ENCODE results near the gene ZNF736.

DNA sequence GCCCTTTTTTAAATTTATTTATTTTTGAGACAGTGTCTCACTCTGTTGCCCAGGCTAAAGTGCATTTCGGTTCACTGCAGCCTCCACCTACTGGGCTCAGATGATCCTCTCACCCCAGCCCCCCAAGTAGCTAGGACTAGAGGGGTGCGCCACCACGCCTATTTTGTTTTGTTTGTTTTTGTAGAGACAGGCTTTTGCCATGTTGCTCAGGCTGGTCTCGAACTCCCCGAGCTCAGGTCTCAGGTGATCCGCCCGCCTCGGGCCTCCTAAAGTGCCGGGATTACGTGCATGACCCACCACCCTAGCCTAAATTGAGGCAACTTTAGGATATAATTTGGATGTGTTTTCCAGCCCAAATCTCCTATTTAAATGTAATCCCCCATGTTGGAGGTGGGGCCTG, 805 bp downstream of the ZNF736 start:
- TF ChIP-seq, protein P1, sequence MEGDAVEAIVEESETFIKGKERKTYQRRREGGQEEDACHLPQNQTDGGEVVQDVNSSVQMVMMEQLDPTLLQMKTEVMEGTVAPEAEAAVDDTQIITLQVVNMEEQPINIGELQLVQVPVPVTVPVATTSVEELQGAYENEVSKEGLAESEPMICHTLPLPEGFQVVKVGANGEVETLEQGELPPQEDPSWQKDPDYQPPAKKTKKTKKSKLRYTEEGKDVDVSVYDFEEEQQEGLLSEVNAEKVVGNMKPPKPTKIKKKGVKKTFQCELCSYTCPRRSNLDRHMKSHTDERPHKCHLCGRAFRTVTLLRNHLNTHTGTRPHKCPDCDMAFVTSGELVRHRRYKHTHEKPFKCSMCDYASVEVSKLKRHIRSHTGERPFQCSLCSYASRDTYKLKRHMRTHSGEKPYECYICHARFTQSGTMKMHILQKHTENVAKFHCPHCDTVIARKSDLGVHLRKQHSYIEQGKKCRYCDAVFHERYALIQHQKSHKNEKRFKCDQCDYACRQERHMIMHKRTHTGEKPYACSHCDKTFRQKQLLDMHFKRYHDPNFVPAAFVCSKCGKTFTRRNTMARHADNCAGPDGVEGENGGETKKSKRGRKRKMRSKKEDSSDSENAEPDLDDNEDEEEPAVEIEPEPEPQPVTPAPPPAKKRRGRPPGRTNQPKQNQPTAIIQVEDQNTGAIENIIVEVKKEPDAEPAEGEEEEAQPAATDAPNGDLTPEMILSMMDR (conservative IDR thresholded peaks at IDR 0.05; ENCODE audit: low read depth, low read length), result no peak
- no peak for TF ChIP-seq CHD1 (IDR thresholded peaks at IDR 0.05; ENCODE audit: low read depth, low read length)
- TF ChIP-seq POLR2A (IDR thresholded peaks at IDR 0.05; ENCODE audit: low read depth, low read length), result no peak
- TF ChIP-seq RFX5 (IDR thresholded peaks at IDR 0.05; ENCODE audit: low read depth, low read length), result no peak
- TF ChIP-seq MAFK (IDR thresholded peaks at IDR 0.05; ENCODE audit: low read depth, low read length), result no peak
